RWPE1 (cell line): ENCODE data around the gene ZNF423.

ENCODE experiments used
- CTCF ChIA-PET: fragments of 350-600 bp; sonication (Branson Sonifier 250); formaldehyde crosslinking; extraction: SDS; loops from one replicate; lab custom pipeline; 2021; lab: Yijun Ruan, JAX
- POLR2A ChIA-PET: fragments of 400-600 bp; formaldehyde crosslinking; extraction: SDS; loops from one replicate; lab custom pipeline; 2020; ENCODE audit warnings: antibody characterized with exemption; ENCODE audit not compliant: low non-redundant PET; lab: Yijun Ruan, JAX
- DNase-seq: peaks from one replicate; pipeline ENCODE4 v3.0.0; 2012; ENCODE audit warnings: low spot score
- H3K27ac ChIP-seq: fragments of 450-650 bp; 2 replicates; pipeline ENCODE4 v1.5.1; 2017
- TF ChIP-seq, protein P1 (sequence below): fragments of 450-650 bp; conservative IDR thresholded peaks from 2 replicates; pipeline ENCODE4 v1.5.1; 2017; ENCODE audit warnings: low read depth, mild to moderate bottlenecking

Gene ZNF423

DNA sequence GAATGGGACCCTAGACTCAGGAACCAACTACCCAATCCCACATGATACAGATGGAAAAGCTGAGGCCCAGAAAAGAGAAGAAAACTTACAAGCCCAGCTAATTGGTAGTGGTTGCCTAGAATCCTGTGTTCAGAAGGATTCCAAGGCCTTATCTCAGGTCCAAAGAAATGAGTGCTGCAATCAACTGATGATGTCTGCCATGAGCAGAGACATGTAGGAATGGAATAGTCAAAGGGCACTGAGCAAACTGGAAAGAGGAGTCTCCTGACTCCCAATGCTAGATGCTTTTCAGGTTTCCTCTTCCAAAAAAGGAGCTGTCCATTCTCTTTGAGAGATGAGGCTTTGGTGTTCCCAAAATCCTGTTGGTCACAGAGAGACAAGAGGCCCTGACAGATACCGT, 210.6 kb downstream of the ZNF423 start:
- no peak for DNase-seq
- TF ChIP-seq, protein P1, sequence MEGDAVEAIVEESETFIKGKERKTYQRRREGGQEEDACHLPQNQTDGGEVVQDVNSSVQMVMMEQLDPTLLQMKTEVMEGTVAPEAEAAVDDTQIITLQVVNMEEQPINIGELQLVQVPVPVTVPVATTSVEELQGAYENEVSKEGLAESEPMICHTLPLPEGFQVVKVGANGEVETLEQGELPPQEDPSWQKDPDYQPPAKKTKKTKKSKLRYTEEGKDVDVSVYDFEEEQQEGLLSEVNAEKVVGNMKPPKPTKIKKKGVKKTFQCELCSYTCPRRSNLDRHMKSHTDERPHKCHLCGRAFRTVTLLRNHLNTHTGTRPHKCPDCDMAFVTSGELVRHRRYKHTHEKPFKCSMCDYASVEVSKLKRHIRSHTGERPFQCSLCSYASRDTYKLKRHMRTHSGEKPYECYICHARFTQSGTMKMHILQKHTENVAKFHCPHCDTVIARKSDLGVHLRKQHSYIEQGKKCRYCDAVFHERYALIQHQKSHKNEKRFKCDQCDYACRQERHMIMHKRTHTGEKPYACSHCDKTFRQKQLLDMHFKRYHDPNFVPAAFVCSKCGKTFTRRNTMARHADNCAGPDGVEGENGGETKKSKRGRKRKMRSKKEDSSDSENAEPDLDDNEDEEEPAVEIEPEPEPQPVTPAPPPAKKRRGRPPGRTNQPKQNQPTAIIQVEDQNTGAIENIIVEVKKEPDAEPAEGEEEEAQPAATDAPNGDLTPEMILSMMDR = no peak
- H3K27ac ChIP-seq = no peak overlapping the region
- POLR2A ChIA-PET = no interaction called here
- CTCF ChIA-PET = no interaction called here

DNA sequence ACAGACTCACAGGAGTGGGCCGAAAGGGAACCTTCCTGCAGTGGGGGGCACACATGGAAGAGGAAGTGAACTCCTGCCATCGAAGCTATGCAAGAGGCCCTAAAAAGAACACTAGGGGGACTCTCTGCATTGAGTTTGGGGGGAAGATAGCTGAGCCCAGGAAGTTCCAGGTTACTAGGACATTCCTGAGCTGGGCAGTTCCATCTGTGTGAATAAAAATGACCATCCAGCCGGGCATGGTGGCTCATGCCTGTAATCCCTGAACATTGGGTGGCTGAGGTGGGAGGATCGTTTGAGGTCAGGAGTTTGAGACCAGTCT, 211.8 kb downstream of the ZNF423 start:
- POLR2A ChIA-PET = no interaction called here
- no peak for DNase-seq
- TF ChIP-seq, protein P1 = no peak
- CTCF ChIA-PET = interaction anchor here (0.6 to 1.3 kb wide), 3 partner anchors 9 to 539 kb away, joined by 3 to 7 read pairs (median 3); no protein-coding TSS in a partner anchor
- no peak overlapping the region for H3K27ac ChIP-seq

DNA sequence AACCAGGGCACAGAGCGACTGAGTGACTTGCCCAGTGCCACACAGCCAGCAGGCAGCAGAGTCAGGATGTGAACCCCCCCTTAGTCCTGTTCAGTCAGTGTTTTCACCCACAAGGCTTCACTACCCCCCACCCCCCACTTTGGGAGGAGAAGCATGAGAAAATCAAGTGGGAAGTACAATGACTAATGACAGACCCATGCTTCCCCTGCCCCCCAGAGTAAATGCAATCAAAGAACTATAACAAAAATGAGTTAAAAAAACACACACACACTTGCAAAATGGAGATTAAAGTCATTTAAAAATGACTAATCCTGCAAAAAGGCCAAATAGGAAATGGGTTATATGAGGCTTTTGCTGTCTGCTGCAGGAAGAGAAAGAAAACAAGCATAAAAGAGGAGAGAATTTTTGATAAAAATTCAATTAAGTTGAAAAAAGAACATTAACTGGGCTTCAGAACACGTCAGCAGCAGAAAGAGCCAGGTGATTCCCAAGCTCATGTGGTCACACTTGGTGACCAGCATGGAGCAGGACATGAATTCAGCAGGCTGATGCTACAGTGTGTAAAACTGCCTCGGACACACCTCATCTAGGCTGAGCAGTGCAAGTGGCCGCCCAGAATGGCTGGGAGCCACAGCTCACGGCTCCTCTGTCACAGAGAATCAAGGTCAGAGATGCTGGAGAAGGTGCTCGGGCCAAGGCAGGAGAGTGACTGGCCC, 212.3 kb downstream of the ZNF423 start:
- TF ChIP-seq, protein P1 = no peak
- POLR2A ChIA-PET = no interaction called here
- no peak overlapping the region for H3K27ac ChIP-seq
- CTCF ChIA-PET = interaction anchor here (1.3 kb wide), 1 partner anchor 10 kb away, joined by 7 read pairs; no protein-coding TSS in a partner anchor
- DNase-seq = no peak

DNA sequence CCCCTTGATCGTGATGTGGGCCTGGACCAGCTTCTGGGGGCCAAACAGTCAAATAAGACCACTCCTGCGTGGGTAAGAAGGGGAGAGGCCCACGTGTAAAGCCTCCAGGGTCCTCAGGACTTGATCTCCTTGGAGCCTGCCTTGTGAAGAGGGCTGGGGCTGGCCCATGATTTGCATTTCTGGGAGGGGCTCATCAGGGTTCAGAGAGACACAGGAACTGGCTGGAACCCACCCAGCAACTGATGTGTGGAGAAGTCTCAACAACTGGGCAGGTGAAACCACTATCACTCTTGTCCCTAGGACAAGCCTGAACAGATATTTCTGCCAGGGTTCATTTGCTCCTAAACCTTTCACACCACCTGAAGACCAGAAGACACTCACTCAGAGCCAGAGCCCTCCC, 214.7 kb downstream of the ZNF423 start:
- ChIA-PET CTCF (no interaction called here), POLR2A (no interaction called here)
- TF ChIP-seq, protein P1 = no peak
- DNase-seq = no peak
- no peak overlapping the region for H3K27ac ChIP-seq

DNA sequence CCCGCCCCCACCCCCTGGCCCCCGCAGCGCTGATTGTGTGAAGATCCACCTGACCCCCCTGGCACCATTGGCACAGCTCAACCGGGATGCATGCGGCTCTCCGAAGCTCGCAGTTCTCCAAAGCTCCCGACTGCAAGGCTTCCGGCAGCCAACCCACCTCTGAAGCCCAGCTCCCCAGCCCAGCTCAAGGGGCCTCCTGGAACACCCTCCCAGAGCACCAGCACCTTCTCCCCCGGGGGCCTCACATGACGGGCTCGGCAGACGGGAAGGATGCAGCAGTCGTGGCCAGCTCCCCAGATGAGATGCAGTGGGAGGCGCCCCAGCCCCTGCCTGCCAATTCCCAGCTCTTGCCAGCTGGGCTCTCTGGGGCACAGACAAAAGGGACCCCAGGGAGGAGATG, 215.3 kb downstream of the ZNF423 start:
- H3K27ac ChIP-seq = no peak overlapping the region
- no peak for DNase-seq
- POLR2A ChIA-PET = no interaction called here
- CTCF ChIA-PET = no interaction called here
- TF ChIP-seq, protein P1 = no peak

DNA sequence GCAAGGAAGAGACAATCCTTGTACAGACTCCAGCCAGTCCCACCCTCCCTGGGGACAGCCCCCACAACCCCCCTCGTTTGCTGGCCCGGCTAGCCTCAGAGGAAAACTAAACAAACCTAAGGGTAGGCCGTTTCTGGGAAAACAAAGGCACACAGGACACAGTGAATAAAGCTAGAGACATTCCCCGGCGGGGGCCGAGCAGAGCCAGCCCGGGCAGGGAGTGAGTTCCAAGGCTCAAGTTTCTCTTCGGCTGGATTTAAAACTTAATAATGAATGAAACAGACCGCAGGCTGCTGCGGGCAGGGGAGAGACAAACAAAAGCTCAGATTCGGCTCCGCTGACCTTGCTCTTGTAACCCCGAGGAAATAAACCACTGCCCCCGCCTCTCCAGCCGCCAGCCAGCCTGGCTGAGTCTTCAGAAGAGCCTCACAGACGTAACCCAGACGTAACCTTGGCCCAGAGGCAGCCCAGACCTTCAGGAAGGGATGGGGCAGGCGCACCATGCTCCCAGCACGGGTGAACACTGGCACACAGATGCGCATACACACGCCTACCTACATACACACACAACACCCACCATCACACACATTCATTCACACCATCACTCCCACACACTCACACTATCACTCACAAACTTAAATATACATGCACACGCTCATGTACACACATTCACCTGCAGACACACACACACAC, 216.0 kb downstream of the ZNF423 start:
- H3K27ac ChIP-seq = no peak overlapping the region
- TF ChIP-seq, protein P1 = no peak
- ChIA-PET CTCF (interaction anchor here (0.7 kb wide), 1 partner anchor 181 kb away, joined by 3 read pairs; no protein-coding TSS in a partner anchor), POLR2A (no interaction called here)
- DNase-seq = no peak
